Measurements from ENCODE around the gene CDC42BPG.
"Not testable (repeated sequence)": the region's sequence is repeated elsewhere in the genome, so short reads cannot be mapped to it uniquely, and the experiment has no call there.

CDC42BPG gene

DNA sequence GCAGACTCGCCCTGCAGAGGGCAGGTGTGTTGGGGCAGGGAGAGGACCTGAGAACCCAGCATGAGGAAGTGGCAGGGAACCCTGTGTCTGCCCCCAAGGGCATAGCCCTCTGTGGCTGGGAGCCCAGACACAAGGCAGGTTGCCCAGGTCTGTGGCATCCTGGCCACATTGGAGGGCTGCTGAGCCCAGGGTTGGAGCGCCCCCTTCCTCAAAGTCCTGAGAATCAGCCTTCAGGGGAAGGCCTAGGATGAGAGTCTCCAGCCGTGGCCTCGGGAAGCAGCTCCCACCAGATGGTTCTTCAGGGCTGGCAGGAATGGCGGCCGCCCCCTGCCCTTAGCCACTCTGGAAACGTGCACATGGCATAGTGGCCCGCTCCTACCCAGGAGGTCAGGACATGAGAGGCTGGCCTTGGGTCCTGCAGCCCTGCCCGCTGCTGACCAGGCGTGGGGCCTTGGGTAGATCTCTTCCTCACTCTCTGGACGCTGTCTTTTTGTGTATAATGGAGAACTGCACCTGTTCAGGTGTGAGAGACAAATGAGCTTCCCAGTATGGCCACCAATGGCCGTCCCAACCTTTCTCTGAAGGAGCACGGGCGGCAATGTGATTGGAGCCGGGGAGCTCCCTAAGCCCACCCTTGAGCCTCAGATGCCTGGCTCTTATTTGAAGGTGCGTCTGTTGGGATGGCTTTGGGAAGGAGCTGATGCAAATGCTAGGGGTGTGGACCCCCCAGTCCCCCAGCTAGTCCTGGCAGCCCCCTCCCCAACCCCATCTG, 4.6 kb upstream of the CDC42BPG start:
- no peak for DNase-seq

GRCh38 chr11:64848214-64848825, 3.9 kb upstream of the CDC42BPG start:
- no peak for DNase-seq

- DNase-seq: peak; percentile 90
Measured at GRCh38 chr11:64846998-64847666, 2.7 kb upstream of the CDC42BPG start.

DNA sequence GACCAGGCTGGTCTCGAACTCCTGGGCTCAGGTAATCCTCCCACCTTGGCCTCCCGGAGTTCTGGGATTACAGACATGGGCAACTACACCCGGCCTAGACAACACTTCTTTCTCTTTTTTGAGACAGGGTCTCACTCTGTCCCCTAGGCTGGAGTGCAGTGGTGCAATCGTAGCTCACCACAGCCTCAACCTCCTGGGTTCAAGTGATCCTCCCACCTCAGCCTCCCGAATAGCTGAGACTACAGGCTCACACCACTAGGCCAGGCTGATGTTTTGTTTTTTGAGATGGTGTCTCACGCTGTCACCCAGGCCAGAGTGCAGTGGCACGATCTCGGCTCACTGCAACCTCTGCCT, 1.3 kb upstream of the CDC42BPG start:
- not testable (repeated sequence) for DNase-seq

GRCh38 chr11:64845129-64845775, 799 bp upstream of the CDC42BPG start:
- no peak for DNase-seq

DNA sequence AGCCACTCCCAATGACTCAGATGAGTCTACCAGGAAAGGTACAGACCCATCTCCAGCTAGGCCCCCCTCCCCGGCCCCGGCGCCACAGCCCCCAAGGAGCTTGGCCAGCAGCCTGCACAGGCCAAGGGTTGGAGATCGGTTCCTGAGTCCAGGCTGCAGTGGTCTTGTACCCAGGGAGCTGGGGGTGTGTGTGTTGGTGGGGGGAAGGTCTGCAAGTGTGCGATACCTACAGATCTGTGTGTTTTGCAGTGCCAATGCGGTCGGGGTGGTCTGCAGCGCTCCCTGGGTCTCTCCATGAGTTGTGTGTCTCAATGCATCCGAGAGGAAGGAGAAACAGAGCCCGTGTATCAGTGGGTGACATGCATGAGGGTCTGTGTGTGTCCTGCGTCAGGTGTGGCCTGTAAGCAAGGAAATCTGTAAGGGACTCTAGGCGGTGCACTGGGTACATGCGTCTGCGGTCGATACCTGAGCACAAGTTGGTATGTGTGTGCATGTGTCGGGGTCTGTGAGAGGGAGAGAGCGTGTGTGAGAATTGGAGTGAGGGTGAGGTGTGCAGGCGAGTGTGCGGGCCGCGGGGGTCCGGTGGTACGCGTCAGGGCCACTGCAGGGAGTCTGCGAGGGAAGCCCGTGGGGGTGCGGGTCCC, 645 bp downstream of the CDC42BPG start:
- no peak for DNase-seq

- DNase-seq: no peak
Measured at GRCh38 chr11:64842851-64843685, 1.4 kb downstream of the CDC42BPG start.

DNA sequence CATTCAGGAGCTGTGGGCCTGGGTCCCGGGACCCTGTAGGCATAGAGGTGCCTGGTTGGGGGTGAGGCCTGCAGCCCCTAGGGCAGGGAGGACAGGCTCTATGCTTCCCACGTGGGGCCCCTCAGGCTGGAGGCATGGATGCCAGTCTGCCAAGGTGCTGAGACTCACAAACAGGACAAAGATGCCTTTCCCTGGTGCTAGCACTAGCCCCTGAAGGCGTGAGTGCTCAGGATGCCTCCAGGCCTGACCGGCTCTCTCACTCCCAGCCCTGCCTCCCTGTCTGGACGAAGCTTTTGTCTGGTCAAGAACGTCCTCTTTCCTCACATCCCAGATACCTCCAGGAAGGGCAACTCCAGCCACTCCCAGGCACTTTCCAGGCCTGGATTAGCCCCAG, 2.1 kb downstream of the CDC42BPG start:
- DNase-seq: no peak

DNA sequence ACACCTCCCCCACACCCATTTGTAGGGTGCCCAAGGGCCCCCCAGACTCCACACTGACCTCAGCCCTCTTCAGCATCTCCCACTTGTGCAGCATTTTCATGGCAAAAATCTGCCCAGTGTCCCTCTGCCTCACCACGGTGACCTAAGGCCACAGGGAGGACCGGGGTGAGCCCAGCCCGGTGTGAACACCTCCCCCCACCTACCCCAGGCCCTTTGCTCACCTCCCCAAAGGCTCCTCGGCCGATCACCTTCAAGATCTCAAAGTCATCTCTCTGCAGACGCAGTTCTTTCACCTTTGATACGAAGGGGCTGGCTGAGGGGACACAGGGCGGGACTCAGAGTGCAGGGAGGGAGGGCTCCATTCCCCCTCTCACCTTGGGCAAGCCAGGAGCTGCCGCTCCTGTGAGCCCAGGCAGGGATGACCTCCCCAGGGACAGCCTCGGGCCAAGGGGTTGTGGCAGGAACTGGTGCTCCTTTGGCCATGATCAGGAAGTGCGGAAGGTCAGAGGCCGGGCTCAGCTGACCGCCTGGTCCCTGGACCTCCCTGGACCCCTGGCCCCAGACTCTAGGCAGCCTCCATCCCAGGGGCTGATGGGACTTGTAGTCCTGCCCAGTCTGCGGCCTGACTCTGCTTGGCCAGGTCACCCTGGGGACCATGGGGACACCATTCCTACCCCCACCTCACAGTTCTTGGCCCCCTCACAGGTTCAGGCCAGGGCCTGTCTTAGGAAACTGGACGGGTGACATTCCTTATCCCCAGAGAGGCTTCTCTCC, 2.7 kb downstream of the CDC42BPG start:
- DNase-seq: no peak

- DNase-seq: no peak
Measured at GRCh38 chr11:64839887-64840782, 4.3 kb downstream of the CDC42BPG start.

DNA sequence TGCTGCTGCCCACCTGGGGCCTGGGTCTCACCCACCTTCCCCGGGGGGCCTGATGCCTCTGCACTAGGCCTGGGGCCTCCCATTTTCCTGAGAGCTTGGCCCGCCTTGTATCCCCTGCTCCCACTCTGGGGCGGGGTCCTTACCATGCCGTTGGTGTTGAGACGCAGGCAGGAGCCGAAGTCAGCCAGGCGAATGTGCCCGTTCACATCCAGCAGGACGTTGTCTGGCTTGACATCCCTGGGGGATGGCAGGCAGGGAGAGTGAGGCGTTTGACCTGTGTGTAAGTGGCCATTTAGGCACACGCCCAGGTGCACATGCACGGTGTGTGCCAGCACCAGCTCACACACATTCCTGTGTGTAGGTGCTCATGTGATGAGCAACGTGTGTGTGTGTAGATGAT, 5.1 kb downstream of the CDC42BPG start:
- no peak for DNase-seq

GRCh38 chr11:64838600-64839334, 5.7 kb downstream of the CDC42BPG start:
- no peak for DNase-seq

- DNase-seq: no peak
Measured at GRCh38 chr11:64837887-64838351, 6.5 kb downstream of the CDC42BPG start.

GRCh38 chr11:64836448-64837072, 7.9 kb downstream of the CDC42BPG start:
- DNase-seq: no peak

DNA sequence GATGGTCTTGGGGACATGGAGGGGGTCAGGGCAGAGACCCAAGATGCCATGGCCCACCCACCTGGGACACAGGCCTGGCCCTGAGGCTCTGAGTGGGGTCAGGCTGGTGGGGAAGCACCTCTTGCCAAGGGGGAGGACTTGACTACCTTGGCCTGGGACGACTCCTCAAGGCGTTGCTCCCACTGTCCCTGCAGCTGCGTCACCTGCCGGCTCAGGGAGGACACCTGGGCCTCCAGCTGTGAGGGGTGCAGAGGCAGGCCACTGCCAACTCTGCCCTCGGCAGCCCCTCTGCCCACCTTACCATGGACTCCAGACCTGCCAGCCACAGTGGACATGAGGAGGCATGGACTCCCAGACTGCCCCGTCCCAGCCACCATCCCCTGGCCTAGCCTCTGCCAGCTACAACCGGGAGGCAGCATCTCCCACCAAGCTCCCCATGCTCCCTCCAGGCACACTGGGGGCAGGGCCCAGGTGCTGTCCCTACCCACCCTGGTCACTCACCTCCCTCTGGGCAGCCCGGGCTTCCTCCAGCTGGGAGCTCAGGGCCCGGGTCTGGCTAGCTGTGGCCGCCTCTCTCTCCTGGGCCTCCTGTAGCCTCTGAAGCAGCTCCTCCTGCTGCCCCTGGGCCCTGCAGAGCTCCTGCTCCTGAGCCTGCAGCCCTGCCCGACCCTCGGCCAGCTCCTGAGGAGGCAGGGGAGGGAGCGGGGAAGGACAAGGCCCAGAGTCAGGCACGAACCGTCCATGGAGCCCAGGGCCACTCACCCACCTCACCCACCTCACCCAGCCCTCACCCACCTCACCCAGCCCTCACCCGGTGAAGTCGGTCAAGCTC, 8.6 kb downstream of the CDC42BPG start:
- DNase-seq: no peak

DNA sequence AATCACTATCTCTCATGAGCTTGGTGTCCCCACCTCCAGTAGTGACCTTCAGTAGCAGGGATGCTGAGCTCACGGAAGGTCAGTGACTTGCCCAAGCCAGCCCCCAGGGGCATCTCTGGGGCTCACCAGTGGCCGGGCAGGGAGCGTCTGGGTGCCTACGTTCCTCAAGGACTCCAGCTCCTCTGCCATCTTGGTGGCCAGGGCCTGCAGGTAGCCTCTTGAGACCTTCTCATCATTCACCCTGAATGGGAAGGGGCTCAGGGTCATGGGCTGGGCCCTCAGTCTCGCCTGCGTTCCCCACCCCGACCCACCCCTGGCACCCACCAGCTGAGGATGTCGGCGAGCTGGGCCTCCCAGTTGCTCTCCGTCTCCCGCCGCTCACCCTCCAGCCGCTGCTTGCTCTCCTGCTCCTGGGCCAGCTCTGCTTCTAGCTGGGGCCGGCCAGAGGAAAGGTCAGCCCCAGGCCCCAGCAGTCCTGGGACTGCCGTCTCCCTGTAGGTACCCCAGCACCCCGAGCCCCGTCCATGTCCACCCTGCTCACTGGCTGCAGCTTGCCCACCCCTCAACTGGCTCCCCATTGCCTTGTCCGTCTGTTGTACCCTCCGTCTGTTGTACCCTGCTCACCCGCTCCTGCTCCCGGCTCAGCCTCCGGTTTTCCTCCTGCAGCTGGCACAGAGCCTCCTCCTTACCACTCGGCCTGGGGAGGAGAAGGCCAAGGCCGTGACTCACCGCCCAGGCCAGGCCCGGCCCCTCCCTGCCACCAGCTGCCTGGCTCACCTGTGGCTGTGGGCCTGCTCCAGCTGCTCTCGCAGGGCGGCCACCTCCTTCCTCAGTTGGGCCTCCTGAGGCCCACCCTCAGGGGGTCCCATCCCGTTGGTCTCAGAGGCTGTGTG, 9.5 kb downstream of the CDC42BPG start:
- DNase-seq: peak; percentile 76
